ENCODE measurements around the gene CCNJL.

The CCNJL gene

GRCh38 chr5:160356550-160357347, 44.4 kb upstream of the CCNJL start:
- Histone ChIP-seq H3K4me1 (ENCODE audit: control insufficient read depth, low read length) (no peaks in the 10 kb centered on the region), H3K27me3 (ENCODE audit: control insufficient read depth, low read length) (peaks cover 6% of the 10 kb centered on the region; the same call in 1 of the 2 replicates)

GRCh38 chr5:160354666-160355065, 42.3 kb upstream of the CCNJL start:
- no peak overlapping the region for H3K27ac ChIP-seq (ENCODE audit: low read depth, low read length)
- no peaks in the 10 kb centered on the region for H4K20me1 ChIP-seq (ENCODE audit: control insufficient read depth, insufficient read depth, low read depth, low read length)
- no peaks in the 10 kb centered on the region for H3K36me3 ChIP-seq (ENCODE audit: control insufficient read depth, low read length)
- no peaks in the 10 kb centered on the region for H3K4me1 ChIP-seq (ENCODE audit: control insufficient read depth, low read length)
- H3K9me3 ChIP-seq (ENCODE audit: control insufficient read depth, insufficient read depth, low read length) = no peaks in the 10 kb centered on the region
- TF ChIP-seq EZH2phosphoT487 (IDR thresholded peaks at IDR 0.05; ENCODE audit: borderline replicate concordance, low read length) (no peak), CTCF (IDR thresholded peaks at IDR 0.05; ENCODE audit: low read depth, low read length, poor library complexity, severe bottlenecking) (no peak)
- H3K4me2 ChIP-seq (ENCODE audit: low read length) = no peak overlapping the region
- no peaks in the 10 kb centered on the region for H3K9me2 ChIP-seq (replicated peaks; ENCODE audit: control insufficient read depth, low read length)
- no peaks in the 10 kb centered on the region for H3K79me2 ChIP-seq (ENCODE audit: control insufficient read depth, low read length)
- H3F3A ChIP-seq (ENCODE audit: control insufficient read depth, insufficient read depth) = no peaks in the 10 kb centered on the region
- peaks cover 6% of the 10 kb centered on the region; the same call in 1 of the 2 replicates for H3K27me3 ChIP-seq (ENCODE audit: control insufficient read depth, low read length)
- no peak overlapping the region for H3K4me3 ChIP-seq (ENCODE audit: low read length)

More at GRCh38 chr5:160356550-160357347, 44.4 kb upstream of the CCNJL start:
- Histone ChIP-seq H3F3A (ENCODE audit: control insufficient read depth, insufficient read depth) (no peaks in the 10 kb centered on the region), H3K27ac (ENCODE audit: low read depth, low read length) (no peak overlapping the region), H3K9me3 (ENCODE audit: control insufficient read depth, insufficient read depth, low read length) (no peaks in the 10 kb centered on the region), H3K4me2 (ENCODE audit: low read length) (no peak overlapping the region), H3K36me3 (ENCODE audit: control insufficient read depth, low read length) (no peaks in the 10 kb centered on the region), H3K79me2 (ENCODE audit: control insufficient read depth, low read length) (no peaks in the 10 kb centered on the region), H4K20me1 (ENCODE audit: control insufficient read depth, insufficient read depth, low read depth, low read length) (no peaks in the 10 kb centered on the region), H3K4me3 (ENCODE audit: low read length) (no peak overlapping the region), H3K9me2 (replicated peaks; ENCODE audit: control insufficient read depth, low read length) (no peaks in the 10 kb centered on the region)
- TF ChIP-seq CTCF (IDR thresholded peaks at IDR 0.05; ENCODE audit: low read depth, low read length, poor library complexity, severe bottlenecking) (no peak), EZH2phosphoT487 (IDR thresholded peaks at IDR 0.05; ENCODE audit: borderline replicate concordance, low read length) (no peak)

- H3K4me1 ChIP-seq (ENCODE audit: control insufficient read depth, low read length) = no peaks in the 10 kb centered on the region
- no peaks in the 10 kb centered on the region for H3K9me2 ChIP-seq (replicated peaks; ENCODE audit: control insufficient read depth, low read length)
- TF ChIP-seq EZH2phosphoT487 (IDR thresholded peaks at IDR 0.05; ENCODE audit: borderline replicate concordance, low read length) (no peak), CTCF (IDR thresholded peaks at IDR 0.05; ENCODE audit: low read depth, low read length, poor library complexity, severe bottlenecking) (no peak)
- no peak overlapping the region for H3K27ac ChIP-seq (ENCODE audit: low read depth, low read length)
- no peaks in the 10 kb centered on the region for H4K20me1 ChIP-seq (ENCODE audit: control insufficient read depth, insufficient read depth, low read depth, low read length)
- H3K27me3 ChIP-seq (ENCODE audit: control insufficient read depth, low read length) = no peaks in the 10 kb centered on the region
- H3K9me3 ChIP-seq (ENCODE audit: control insufficient read depth, insufficient read depth, low read length) = no peaks in the 10 kb centered on the region
- no peak overlapping the region for H3K4me2 ChIP-seq (ENCODE audit: low read length)
- H3K79me2 ChIP-seq (ENCODE audit: control insufficient read depth, low read length) = no peaks in the 10 kb centered on the region
- no peak overlapping the region for H3K4me3 ChIP-seq (ENCODE audit: low read length)
- H3K36me3 ChIP-seq (ENCODE audit: control insufficient read depth, low read length) = no peaks in the 10 kb centered on the region
- no peaks in the 10 kb centered on the region for H3F3A ChIP-seq (ENCODE audit: control insufficient read depth, insufficient read depth)
These were observed 41.0 kb upstream of the CCNJL start for GRCh38 chr5:160353379-160353778.

Data from DOHH2 (cell line).